Gastroesophageal sphincter (tissue), 4 donors: ENCODE data around the gene RNU11. TPM values are rescaled to one million over a fixed set of nuclear protein-coding genes. Genes with fewer than 3 reads are reported as not detected.

ENCODE experiments used
- ATAC-seq: fragments of 150-250 bp; one replicate; pipeline ENCODE4 v1.9.1; 2016; ENCODE audit warnings: mild to moderate bottlenecking, moderate library complexity
- H3K27ac ChIP-seq, 4 donors: fragments of 200-600 bp; sonication (generic) in 3 of 4; 1 replicate in 3 of 4; 2 replicates in 1 of 4; pipeline ENCODE4 v1.5.1; 2016 to 2019
- H3K27me3 ChIP-seq: fragments of 200-600 bp; sonication (generic); one replicate; pipeline ENCODE4 v1.5.1; 2019
- H3K36me3 ChIP-seq, 2 donors: fragments of 200-600 bp; sonication (generic); one replicate each; pipeline ENCODE4 v1.5.1; 2019; ENCODE audit warnings: control low read depth in 1 of 2
- H3K4me1 ChIP-seq, 3 donors: fragments of 200-600 bp; sonication (generic); 1 replicate in 2 of 3; 2 replicates in 1 of 3; pipeline ENCODE4 v1.5.1; 2016 to 2019; ENCODE audit warnings: control low read depth in 2 of 3
- H3K4me3 ChIP-seq, 2 donors: fragments of 200-600 bp; sonication (generic); one replicate each; pipeline ENCODE4 v1.5.1; 2019; ENCODE audit warnings: mild to moderate bottlenecking in 1 of 2, moderate library complexity in 1 of 2
- H3K9me3 ChIP-seq, 3 donors: fragments of 200-600 bp; sonication (generic); one replicate each; pipeline ENCODE4 v1.5.1; 2017 to 2019; ENCODE audit warnings: control low read depth in 2 of 3
- CTCF ChIP-seq, 4 experiments: fragments of 200-600 bp in 2 of 4; fragments of 450-650 bp in 2 of 4; sonication (generic) in 1 of 4; IDR thresholded peaks; one replicate each; pipeline ENCODE4 v1.5.1; 2017 to 2019; ENCODE audit warnings: antibody characterized with exemption in 4 of 4, mild to moderate bottlenecking in 2 of 4, moderate library complexity in 2 of 4
- EP300 ChIP-seq: sonication (generic); formaldehyde crosslinking; IDR thresholded peaks from one replicate; pipeline ENCODE4 v1.6.1; 2017; ENCODE audit warnings: antibody characterized with exemption, mild to moderate bottlenecking
- POLR2A ChIP-seq, 2 donors: fragments of 450-650 bp; IDR thresholded peaks; one replicate each; pipeline ENCODE4 v1.6.1; 2017; ENCODE audit warnings: antibody characterized with exemption in 2 of 2, mild to moderate bottlenecking in 2 of 2, moderate library complexity in 1 of 2
- POLR2AphosphoS5 ChIP-seq: sonication (generic); formaldehyde crosslinking; IDR thresholded peaks from one replicate; pipeline ENCODE4 v1.6.1; 2017; ENCODE audit warnings: antibody characterized with exemption
- WGBS, 2 donors: methylation state at CpG; one replicate each; pipeline ENCODE4 v1.1.5; 2018; ENCODE audit warnings: low coverage in 1 of 2; 5-methylcytosine and 5-hydroxymethylcytosine counted together
- total RNA-seq, 4 donors: library from RNA; depleted of rRNA; stranded (reverse); fragments of >200 nt; gene quantifications; one replicate each; pipeline ENCODE4 v1.1.0, GENCODE V29; 2016

The RNU11 gene
- total RNA-seq, 4 donors from 2014 or later: not detected

- Histone ChIP-seq H3K27ac (no peak overlapping the region), H3K4me1 (peaks cover 0 to 10% (median 0%) of the 10 kb centered on the region in 3 donors), H3K27me3 (no peaks in the 10 kb centered on the region), H3K36me3 (peaks cover 3 to 91% of the 10 kb centered on the region in 2 donors), H3K9me3 (no peaks in the 10 kb centered on the region), H3K4me3 (no peak overlapping the region)
- 43% methylated on average over 1 of the region's 2 CpGs; no CpG with 5 or more reads in 1 of the 2 donors for WGBS, 2 donors
- TF ChIP-seq EP300 (no peak), CTCF (IDR thresholded peaks at IDR 0.05) (no peak), POLR2A (IDR thresholded peaks at IDR 0.05) (no peak), POLR2AphosphoS5 (no peak)
- ATAC-seq: no peak
Measured at GRCh38 chr1:28606771-28607170, 41.6 kb upstream of the RNU11 start.

GRCh38 chr1:28613175-28613574 lies 35.2 kb upstream of the RNU11 start:
- WGBS, 2 donors: 83% methylated on average over 1 of the region's 5 CpGs; no CpG with 5 or more reads in 1 of the 2 donors
- ATAC-seq: no peak
- H3K27ac ChIP-seq: no peak overlapping the region
- no peaks in the 10 kb centered on the region for H3K4me1 ChIP-seq
- H3K9me3 ChIP-seq: no peaks in the 10 kb centered on the region
- H3K36me3 ChIP-seq: peaks cover 2 to 99% of the 10 kb centered on the region in 2 donors
- H3K4me3 ChIP-seq: no peak overlapping the region
- TF ChIP-seq POLR2A (IDR thresholded peaks at IDR 0.05) (no peak), EP300 (no peak), POLR2AphosphoS5 (no peak), CTCF (IDR thresholded peaks at IDR 0.05) (no peak)
- no peaks in the 10 kb centered on the region for H3K27me3 ChIP-seq

- 88 to 100% methylated on average over 1 of the region's 1 CpG for WGBS, 2 donors
- no peak overlapping the region for H3K4me3 ChIP-seq
- no peak for ATAC-seq
- TF ChIP-seq EP300 (no peak), CTCF (IDR thresholded peaks at IDR 0.05) (no peak), POLR2A (IDR thresholded peaks at IDR 0.05) (no peak)
- H3K27me3 ChIP-seq: no peaks in the 10 kb centered on the region
- H3K4me1 ChIP-seq: no peaks in the 10 kb centered on the region
- no peak overlapping the region for H3K27ac ChIP-seq
- H3K9me3 ChIP-seq: no peaks in the 10 kb centered on the region
- peaks cover 0 to 2% of the 10 kb centered on the region in 2 donors for H3K36me3 ChIP-seq
Measured at GRCh38 chr1:28631713-28632112, 16.7 kb upstream of the RNU11 start.

GRCh38 chr1:28632560-28632959 lies 15.8 kb upstream of the RNU11 start:
- Histone ChIP-seq H3K27me3 (no peaks in the 10 kb centered on the region), H3K36me3 (peaks cover 0 to 5% of the 10 kb centered on the region in 2 donors), H3K27ac (no peak overlapping the region), H3K4me3 (no peak overlapping the region), H3K4me1 (no peaks in the 10 kb centered on the region), H3K9me3 (no peaks in the 10 kb centered on the region)
- no peak for ATAC-seq
- no peak for TF ChIP-seq POLR2AphosphoS5
- TF ChIP-seq EP300: no peak
- TF ChIP-seq POLR2A (IDR thresholded peaks at IDR 0.05): no peak
- no peak for TF ChIP-seq CTCF (IDR thresholded peaks at IDR 0.05)
- WGBS, 2 donors: 89 to 95% methylated on average over 1 to 4 of the region's 4 CpGs

- WGBS, 2 donors: 63 to 67% methylated on average over 1 of the region's 1 CpG
- H3K27ac ChIP-seq: no peak overlapping the region
- TF ChIP-seq POLR2A (IDR thresholded peaks at IDR 0.05) (no peak), CTCF (IDR thresholded peaks at IDR 0.05) (no peak), EP300 (no peak), POLR2AphosphoS5 (no peak)
- H3K4me1 ChIP-seq: peaks cover 0 to 44% (median 8%) of the 10 kb centered on the region in 3 donors
- no peak for ATAC-seq
- H3K27me3 ChIP-seq: no peaks in the 10 kb centered on the region
- H3K36me3 ChIP-seq: peaks cover 0 to 5% of the 10 kb centered on the region in 2 donors
- H3K9me3 ChIP-seq: no peaks in the 10 kb centered on the region
- H3K4me3 ChIP-seq: no peak overlapping the region
Measured at GRCh38 chr1:28640766-28641165, 7.6 kb upstream of the RNU11 start.
